NCI-H345 treated with DMSO at 0.1 percent for 48 hours (cell line): Measurements from ENCODE around the gene AQP5.
A peak's percentile ranks its signal among the peaks of the same experiment; 100 is the strongest.

ENCODE experiments used
- DNase-seq: peaks from one replicate; lab custom pipeline; 2025; ENCODE audit not compliant: unreplicated experiment; lab: John Stamatoyannopoulos, UW

Gene AQP5

GRCh38 chr12:49963976-49964815, 2.5 kb downstream of the AQP5 start:
- DNase-seq = no peak

- DNase-seq = no peak
Measured at GRCh38 chr12:49964849-49965624, 3.4 kb downstream of the AQP5 start.

DNA sequence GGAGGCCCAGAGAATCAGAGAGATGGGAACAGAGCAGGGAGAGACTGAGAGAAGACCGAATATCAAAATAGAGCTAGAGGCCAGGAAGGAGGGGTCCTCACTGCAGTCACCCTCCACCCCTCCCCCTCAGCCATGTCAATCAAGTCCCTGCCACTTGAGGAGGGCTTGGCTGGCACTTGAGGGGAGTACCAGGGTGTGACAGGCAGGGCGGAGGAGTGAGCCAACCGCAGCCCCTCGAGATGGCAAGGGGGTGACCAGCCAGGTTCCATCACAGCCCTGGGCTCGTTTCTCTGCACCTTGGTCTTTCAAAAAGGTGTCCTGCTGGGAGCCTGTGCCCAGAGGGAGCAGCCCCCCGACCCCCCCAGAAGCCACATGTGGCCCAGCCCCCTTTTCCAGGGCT, 4.2 kb downstream of the AQP5 start:
- DNase-seq = no peak

DNA sequence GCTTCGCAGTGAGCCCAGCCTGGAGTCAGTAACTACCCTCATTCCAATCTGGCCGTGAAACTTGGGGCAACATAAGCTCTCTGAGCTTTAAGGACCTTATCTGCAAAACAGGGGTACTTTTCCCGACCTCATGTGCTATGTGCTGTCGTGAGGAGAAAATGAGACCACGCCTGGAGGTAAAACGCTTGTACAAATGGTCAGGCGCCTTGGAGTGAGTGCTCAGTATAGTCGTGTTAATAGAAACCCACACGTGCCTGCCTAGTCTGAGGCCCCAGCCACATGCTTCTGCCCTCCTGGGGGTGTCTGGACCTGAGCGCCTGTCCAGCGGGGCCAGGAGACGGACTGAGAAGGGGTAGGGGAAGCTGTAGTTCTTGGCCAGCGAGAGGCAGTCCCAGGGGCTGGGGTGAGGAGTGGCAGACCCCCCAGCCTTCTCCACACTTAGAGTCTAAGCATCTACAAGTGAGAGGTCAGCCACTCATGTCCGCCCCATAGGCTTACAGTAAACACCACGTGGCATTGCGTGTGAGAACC, 4.9 kb downstream of the AQP5 start:
- DNase-seq = no peak

DNA sequence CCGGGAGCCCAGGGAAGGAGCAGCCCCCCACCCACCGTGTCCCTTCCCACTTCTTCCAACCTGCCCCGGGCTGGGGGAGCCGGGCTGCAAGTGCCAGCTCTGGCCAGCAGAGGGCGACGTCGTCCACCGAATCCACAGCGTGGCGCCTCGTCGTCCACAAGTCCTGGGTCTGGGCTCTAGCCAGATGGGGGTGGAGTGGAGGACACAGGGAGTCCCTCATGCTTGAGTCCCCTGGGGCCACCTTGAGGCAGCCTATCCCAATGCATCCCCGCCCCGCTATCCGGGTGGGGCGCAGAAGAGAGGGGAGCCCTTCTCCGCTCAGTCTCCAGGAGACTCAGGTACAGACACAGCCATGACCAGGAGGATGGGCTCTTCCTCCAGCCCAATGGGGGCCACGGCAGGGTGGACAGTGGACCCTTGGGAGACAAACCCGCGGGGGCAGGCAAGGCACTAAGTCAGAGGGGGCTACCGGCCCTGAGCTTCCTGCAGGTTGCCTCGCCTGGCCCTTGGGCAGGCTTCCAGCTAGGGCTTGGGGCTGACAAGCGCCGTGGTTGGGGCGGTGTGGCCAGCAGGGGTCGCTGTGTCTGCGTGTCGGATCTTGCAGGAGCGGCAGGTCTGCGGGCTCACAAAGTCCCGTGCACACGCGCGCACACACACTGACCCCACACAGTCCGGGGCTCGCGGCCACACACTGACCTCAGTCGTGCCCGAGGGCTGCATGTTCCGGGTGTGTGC, 5.5 kb downstream of the AQP5 start:
- peak; percentile 30 for DNase-seq

DNA sequence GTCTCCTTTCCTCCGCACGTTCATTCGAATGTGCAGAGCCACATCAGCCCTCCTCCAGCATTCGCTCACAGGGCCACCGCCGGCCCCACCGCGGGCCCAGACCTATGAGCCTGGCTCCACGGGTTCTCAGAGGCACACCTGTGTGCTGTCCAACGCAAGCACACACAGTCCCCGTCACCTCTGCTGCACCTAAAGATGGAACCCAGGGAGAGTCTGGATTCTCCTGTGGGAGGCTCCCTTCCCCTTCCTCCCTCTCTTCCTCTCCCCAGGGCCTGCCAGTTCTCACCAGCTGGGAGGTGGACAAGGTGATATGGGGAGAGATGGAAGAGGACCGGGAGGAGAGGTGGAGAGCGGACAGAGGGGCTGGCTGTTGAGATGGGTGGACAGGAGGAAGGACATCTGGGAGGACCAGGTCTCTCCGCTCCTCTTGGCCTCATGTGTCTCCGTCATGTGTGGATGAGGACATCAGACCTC, 6.1 kb downstream of the AQP5 start:
- no peak for DNase-seq

DNA sequence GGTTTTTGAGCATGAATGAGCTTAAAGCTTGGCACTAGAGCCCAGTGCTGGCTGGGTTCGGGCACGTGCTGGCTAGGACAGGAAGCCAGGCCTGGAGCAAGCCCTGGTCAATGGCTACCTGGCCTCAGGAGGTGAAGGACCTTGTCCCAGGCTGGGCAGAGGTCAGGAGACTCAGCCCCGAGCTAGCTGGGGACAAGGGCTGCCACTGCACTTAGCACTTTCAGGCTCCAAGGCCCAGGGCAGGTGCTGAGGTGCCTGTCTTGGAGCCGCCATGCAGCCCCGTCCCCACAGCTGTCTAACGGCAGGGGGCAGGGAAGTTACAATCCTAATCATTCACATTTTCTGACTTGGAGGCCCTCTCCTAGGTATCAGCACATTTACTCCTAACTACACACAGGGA, 6.8 kb downstream of the AQP5 start:
- DNase-seq = no peak

- no peak for DNase-seq
Measured at GRCh38 chr12:49969027-49969426, 7.4 kb downstream of the AQP5 start.

- DNase-seq = no peak
Measured at GRCh38 chr12:49969651-49970429, 8.2 kb downstream of the AQP5 start.

- DNase-seq = no peak
Measured at GRCh38 chr12:49970658-49971057, 9.0 kb downstream of the AQP5 start.

- DNase-seq = no peak
Measured at GRCh38 chr12:49971141-49971540, 9.5 kb downstream of the AQP5 start.

DNA sequence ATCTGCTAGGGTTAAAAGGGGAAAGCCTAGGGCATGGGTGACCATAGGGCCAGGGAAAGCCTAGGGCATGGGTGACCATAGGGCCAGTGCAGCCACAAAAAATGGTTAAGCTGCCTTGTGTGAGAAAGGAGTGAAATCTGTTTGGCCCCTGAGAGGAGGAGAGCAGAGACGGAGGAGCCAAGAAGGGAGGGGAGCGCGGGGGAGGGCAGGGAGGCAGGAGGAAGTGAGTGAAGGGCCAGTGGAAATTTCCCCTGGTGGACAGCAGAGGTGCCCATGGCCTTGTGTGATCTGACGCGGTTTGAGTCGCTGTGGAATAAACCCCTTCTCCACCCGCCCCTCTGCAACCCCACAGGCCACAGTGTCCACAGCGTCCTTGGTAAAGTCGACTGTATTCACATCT, 10.5 kb downstream of the AQP5 start:
- no peak for DNase-seq

GRCh38 chr12:49972641-49973360, 11.1 kb downstream of the AQP5 start, which contains the start of gene AQP6:
AQP6 (plus strand) TSS chr12:49972947; CDS start chr12:49973174, 227 bp downstream.
- no peak for DNase-seq

- no peak for DNase-seq
Measured at GRCh38 chr12:49973361-49973830, 11.7 kb downstream of the AQP5 start.

- no peak for DNase-seq
Measured at GRCh38 chr12:49974231-49974675, 12.6 kb downstream of the AQP5 start.

- no peak for DNase-seq
Measured at GRCh38 chr12:49974677-49975317, 13.1 kb downstream of the AQP5 start.

GRCh38 chr12:49975318-49975761, 13.7 kb downstream of the AQP5 start:
- DNase-seq = no peak

DNA sequence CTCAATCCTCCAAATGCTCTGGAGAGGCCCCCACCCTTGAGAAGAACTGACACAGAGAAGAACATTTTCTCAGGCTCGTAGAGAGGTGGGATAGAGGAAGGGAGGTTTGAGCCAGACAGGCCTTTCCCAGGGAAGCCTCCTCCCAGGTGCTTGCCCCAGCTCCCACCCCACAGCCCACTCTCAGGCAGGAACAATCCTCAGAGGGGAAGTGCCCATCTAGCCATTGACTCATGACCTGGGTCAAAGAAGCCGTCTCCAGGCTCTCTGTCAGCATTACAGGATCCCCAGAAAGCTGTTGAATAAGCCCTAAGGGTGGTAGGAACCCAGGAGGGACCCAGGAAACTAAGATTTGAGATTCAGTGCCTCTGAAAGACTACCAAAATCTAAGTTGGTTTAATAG, 14.9 kb downstream of the AQP5 start:
- DNase-seq = no peak

DNA sequence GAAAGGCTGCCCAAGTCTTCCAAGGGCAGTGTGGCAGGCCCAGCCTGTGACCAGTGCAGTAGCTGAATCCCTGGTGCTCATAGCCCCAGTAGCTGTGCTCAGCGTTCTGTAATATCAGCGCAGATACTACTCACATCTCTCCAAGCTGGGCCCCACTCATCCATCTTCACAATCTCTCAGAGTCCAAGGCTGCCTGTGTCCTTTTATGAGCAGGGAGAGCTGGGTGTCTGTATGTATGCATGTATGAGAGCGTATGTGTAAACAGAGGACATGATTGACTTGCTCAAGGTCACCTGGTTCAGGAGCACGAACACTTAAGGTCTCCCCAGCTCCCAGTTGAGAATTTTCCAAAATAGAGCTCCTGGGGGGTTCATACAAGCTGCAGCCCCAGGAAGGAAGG, 16.5 kb downstream of the AQP5 start:
- no peak for DNase-seq
